ENCODE results near the gene MAPRE2.

MAPRE2 gene

DNA sequence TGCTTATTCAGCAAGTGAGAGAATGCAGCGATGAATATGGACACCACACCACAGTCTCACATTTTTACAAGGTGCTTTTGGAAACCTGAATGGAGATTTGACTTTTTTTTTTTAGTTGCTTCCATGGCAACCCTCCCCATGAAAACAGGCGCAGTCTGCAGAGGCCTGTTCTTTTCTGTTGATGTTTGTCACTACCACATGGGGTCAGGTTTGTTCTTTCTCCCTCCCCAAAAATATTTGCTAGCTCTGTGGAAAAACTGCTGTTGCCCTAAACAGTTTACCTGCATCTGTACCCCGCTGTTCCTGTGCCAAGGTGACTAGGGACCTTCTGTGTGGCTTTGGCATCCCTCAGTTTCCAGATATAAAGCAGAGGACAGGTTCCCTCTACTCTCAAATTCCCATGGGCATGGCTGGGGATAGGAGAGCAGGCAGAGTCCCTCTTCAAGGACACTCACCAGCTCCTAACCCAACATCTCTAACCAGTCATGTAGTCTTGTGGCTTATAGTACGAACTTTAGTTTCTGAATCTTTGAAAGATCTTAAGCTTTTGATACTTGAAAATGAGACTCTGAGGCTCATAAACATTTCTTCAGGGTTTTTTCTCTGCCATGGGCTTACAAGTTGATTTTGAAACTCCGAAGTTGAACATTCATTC is 14.7 kb upstream of the MAPRE2 start:
- H3K9me3 ChIP-seq (ENCODE audit: severe bottlenecking): no peaks in the 10 kb centered on the region
- DNase-seq (ENCODE audit: low spot score) (no peak), ATAC-seq (ENCODE audit: low read depth) (no peak)
- no peak overlapping the region for H3K4me3 ChIP-seq (ENCODE audit: severe bottlenecking)
- H3K36me3 ChIP-seq (ENCODE audit: low read depth): no peaks in the 10 kb centered on the region
- H3K27ac ChIP-seq (ENCODE audit: poor library complexity, severe bottlenecking): no peak overlapping the region
- H3K27me3 ChIP-seq (ENCODE audit: insufficient read depth, poor library complexity, severe bottlenecking): peaks cover 17% of the 10 kb centered on the region
- TF ChIP-seq, protein P1, sequence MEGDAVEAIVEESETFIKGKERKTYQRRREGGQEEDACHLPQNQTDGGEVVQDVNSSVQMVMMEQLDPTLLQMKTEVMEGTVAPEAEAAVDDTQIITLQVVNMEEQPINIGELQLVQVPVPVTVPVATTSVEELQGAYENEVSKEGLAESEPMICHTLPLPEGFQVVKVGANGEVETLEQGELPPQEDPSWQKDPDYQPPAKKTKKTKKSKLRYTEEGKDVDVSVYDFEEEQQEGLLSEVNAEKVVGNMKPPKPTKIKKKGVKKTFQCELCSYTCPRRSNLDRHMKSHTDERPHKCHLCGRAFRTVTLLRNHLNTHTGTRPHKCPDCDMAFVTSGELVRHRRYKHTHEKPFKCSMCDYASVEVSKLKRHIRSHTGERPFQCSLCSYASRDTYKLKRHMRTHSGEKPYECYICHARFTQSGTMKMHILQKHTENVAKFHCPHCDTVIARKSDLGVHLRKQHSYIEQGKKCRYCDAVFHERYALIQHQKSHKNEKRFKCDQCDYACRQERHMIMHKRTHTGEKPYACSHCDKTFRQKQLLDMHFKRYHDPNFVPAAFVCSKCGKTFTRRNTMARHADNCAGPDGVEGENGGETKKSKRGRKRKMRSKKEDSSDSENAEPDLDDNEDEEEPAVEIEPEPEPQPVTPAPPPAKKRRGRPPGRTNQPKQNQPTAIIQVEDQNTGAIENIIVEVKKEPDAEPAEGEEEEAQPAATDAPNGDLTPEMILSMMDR (IDR thresholded peaks at IDR 0.05; ENCODE audit: poor library complexity, severe bottlenecking): no peak
- no peaks in the 10 kb centered on the region for H3K4me1 ChIP-seq (ENCODE audit: insufficient read depth, poor library complexity, severe bottlenecking)

DNA sequence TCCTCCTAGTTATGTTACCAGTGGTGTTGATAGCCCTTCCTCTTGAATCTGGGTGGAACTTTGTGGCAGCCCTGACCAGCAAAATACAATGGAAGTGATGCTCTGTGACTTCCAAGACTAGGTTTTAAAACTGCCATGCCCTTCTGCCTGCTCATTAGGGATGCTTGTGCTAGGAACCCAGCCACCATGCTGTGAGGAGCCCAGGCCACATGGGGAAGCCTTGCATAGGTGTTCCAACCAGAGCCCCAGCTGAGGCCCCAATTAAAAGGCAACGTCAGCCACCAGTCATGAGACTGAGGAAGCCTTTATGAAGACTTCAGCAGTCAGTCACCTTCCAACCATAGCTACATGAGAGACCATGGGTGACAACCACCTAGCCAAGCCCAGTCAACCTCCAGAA is 14.0 kb upstream of the MAPRE2 start:
- Histone ChIP-seq H3K27me3 (ENCODE audit: insufficient read depth, poor library complexity, severe bottlenecking) (peaks cover 11% of the 10 kb centered on the region), H3K36me3 (ENCODE audit: low read depth) (no peaks in the 10 kb centered on the region), H3K4me3 (ENCODE audit: severe bottlenecking) (no peak overlapping the region), H3K4me1 (ENCODE audit: insufficient read depth, poor library complexity, severe bottlenecking) (no peaks in the 10 kb centered on the region), H3K9me3 (ENCODE audit: severe bottlenecking) (no peaks in the 10 kb centered on the region), H3K27ac (ENCODE audit: poor library complexity, severe bottlenecking) (no peak overlapping the region)
- ATAC-seq (ENCODE audit: low read depth): no peak
- DNase-seq (ENCODE audit: low spot score): no peak
- TF ChIP-seq, protein P1 (IDR thresholded peaks at IDR 0.05; ENCODE audit: poor library complexity, severe bottlenecking): no peak

DNA sequence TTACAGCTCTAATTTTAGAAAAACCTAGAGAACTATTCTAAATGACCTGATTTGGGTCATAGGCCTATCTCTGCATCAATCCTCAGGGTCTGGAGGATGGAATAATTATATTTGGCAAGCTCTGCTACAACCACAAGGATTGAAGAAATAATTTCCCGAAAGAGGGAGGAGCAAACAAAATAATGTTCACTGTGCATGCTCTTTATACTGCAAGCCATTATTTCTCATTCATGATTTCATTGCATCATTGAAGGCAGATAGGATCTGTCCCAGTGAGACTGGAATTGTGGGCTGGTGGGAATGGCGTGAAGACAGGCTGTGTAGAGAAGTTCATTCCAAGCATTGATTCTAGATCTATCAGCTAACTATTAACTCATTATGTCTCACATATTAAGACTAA is 12.7 kb upstream of the MAPRE2 start:
- ATAC-seq (ENCODE audit: low read depth) (no peak), DNase-seq (ENCODE audit: low spot score) (no peak)
- Histone ChIP-seq H3K9me3 (ENCODE audit: severe bottlenecking) (no peaks in the 10 kb centered on the region), H3K27me3 (ENCODE audit: insufficient read depth, poor library complexity, severe bottlenecking) (peaks cover 3% of the 10 kb centered on the region), H3K4me3 (ENCODE audit: severe bottlenecking) (no peak overlapping the region), H3K4me1 (ENCODE audit: insufficient read depth, poor library complexity, severe bottlenecking) (no peaks in the 10 kb centered on the region), H3K27ac (ENCODE audit: poor library complexity, severe bottlenecking) (no peak overlapping the region), H3K36me3 (ENCODE audit: low read depth) (no peaks in the 10 kb centered on the region)
- TF ChIP-seq, protein P1 (IDR thresholded peaks at IDR 0.05; ENCODE audit: poor library complexity, severe bottlenecking): no peak

DNA sequence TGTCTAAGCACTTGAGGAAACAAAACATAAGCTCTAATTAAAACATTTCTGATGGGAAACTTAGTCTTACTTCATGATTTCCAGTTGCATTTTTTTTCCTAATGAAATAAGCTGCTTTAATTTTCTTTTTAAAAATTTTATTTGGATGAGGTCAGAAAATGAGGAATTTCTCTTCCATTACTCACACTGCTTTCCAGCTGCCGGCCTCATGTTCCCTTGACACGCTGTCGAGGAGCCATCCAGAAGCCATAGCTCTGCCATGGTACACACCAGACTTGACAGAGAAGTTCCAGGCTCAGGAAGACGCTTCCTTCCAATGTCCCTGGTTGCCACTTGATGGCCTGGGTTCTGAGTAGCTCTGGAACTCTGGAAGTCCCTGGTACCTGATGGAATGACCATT is 12.1 kb upstream of the MAPRE2 start:
- TF ChIP-seq, protein P1 (IDR thresholded peaks at IDR 0.05; ENCODE audit: poor library complexity, severe bottlenecking): no peak
- DNase-seq (ENCODE audit: low spot score) (no peak), ATAC-seq (ENCODE audit: low read depth) (no peak)
- Histone ChIP-seq H3K9me3 (ENCODE audit: severe bottlenecking) (no peaks in the 10 kb centered on the region), H3K4me3 (ENCODE audit: severe bottlenecking) (no peak overlapping the region), H3K4me1 (ENCODE audit: insufficient read depth, poor library complexity, severe bottlenecking) (no peaks in the 10 kb centered on the region), H3K36me3 (ENCODE audit: low read depth) (no peaks in the 10 kb centered on the region), H3K27ac (ENCODE audit: poor library complexity, severe bottlenecking) (no peak overlapping the region), H3K27me3 (ENCODE audit: insufficient read depth, poor library complexity, severe bottlenecking) (no peaks in the 10 kb centered on the region)

DNA sequence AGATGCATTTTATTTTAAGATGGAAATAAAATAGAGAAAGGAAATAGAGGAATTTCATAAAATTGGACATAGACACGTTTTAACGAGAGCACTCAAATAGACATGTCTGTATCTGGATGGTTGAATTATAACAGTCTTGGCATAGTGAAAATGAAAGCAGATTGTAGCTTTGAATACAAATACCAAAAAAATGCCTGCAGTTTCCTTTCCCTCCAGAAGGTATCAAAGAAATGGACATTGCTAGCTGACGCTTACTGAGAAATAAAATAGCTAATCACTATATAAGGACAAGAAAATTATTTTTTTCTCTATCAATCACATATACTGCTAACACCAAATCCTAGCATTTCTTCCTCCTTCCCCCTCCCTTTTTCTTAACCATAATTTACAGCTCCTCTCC is 11.4 kb upstream of the MAPRE2 start:
- Histone ChIP-seq H3K4me3 (ENCODE audit: severe bottlenecking) (no peak overlapping the region), H3K27me3 (ENCODE audit: insufficient read depth, poor library complexity, severe bottlenecking) (no peaks in the 10 kb centered on the region), H3K4me1 (ENCODE audit: insufficient read depth, poor library complexity, severe bottlenecking) (no peaks in the 10 kb centered on the region), H3K9me3 (ENCODE audit: severe bottlenecking) (no peaks in the 10 kb centered on the region), H3K27ac (ENCODE audit: poor library complexity, severe bottlenecking) (no peak overlapping the region), H3K36me3 (ENCODE audit: low read depth) (no peaks in the 10 kb centered on the region)
- DNase-seq (ENCODE audit: low spot score): no peak
- TF ChIP-seq, protein P1 (IDR thresholded peaks at IDR 0.05; ENCODE audit: poor library complexity, severe bottlenecking): no peak
- no peak for ATAC-seq (ENCODE audit: low read depth)

Measured in RWPE2 (cell line).